Brain pericyte (primary cell): Measurements from ENCODE around the gene DHX8.
"Not testable (repeated sequence)": the region's sequence is repeated elsewhere in the genome, so short reads cannot be mapped to it uniquely, and the experiment has no call there.

ENCODE experiments used
- DNase-seq: peaks from one replicate; pipeline ENCODE4 v3.0.0-alpha.2; 2012; ENCODE audit warnings: low read depth, low spot score

Gene DHX8

DNA sequence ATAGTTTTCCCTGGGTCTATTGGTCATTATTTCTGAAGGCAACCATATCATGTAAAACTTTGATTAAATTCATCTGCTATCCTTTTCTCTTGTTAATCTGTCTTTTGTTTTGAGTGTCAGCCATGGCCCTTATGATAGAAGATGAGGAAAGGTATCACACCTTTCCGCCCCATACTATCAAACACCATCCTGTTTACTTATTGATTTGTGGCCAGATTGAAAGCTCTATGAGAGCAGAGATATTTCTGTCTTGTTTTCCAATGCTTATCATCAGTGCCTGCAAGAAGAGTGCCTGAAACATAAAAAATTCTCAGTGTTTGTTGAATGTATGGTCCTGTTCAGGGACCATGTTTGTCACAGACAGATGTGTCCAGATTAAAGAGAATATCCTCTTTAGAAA is 22.6 kb upstream of the DHX8 start:
- DNase-seq = no peak

DNA sequence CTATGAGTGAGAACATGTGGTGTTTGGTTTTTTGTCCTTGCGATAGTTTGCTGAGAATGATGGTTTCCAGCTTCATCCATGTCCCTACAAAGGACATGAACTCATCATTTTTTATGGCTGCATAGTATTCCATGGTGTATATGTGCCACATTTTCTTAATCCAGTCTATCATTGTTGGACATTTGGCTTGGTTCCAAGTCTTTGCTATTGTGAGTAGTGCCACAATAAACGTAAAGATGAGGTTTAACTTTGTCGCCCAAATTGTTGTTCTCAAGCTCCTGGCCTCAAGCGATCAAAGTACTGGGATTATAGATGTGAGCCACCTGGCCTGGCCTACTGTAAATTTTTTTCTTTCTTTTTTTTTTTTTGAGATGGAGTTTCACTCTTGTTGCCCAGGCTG is 21.2 kb upstream of the DHX8 start:
- DNase-seq = not testable (repeated sequence)

DNA sequence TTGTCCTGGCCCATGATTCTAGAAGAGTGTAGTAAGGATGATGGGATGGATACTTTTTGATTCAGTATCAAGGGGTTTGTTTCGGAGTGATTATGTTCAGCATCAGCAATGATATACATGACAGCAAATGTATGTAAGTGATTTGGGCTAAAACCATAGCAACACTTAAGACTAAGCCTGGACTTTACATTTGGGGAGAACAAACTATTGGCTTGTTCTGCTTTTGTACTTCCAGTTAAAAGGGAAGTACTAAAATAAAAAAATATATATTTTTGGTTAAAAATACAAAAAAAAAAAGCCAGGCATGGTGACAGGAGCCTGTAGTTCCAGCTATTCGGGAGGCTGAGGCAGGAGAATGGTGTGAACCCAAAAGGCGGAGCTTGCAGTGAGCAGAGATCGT is 20.5 kb upstream of the DHX8 start:
- no peak for DNase-seq

DNA sequence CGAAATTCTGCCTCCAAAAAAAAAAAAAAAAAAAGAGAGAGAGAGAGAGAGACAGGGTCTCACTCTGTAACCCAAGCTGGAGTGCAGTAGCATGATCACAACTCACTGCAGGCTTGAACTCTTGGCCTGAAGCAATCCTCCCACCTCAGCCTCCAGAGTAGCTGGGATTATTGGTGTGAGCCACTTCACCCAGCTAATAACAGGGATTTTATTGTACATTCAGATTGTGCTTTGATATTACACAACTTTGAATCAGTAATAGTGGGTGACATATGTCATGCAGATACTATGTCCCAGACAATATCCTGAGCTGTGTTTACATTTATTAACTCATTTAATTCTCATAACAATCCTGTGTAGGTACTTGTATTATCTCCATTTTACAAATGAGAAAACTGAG is 19.7 kb upstream of the DHX8 start:
- DNase-seq = no peak

DNA sequence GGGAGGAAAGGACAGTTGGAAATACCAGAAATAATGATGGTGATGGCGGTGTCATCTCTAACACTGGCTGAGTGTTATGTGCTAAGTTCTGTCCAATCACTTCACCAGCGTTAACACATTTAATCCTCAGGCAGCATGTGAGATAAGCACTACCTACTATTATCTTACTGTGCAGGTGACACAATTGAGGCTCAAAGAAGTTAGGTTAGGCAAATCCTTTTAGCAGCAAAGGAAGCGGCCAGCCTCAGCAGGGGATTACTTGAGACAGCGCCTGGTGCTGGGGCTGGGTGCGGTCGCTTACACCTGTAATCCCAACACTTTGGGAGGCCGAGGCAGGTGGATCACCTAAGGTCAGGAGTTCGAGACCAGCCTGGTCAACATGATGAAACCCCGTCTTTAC is 18.7 kb upstream of the DHX8 start:
- no peak for DNase-seq

DNA sequence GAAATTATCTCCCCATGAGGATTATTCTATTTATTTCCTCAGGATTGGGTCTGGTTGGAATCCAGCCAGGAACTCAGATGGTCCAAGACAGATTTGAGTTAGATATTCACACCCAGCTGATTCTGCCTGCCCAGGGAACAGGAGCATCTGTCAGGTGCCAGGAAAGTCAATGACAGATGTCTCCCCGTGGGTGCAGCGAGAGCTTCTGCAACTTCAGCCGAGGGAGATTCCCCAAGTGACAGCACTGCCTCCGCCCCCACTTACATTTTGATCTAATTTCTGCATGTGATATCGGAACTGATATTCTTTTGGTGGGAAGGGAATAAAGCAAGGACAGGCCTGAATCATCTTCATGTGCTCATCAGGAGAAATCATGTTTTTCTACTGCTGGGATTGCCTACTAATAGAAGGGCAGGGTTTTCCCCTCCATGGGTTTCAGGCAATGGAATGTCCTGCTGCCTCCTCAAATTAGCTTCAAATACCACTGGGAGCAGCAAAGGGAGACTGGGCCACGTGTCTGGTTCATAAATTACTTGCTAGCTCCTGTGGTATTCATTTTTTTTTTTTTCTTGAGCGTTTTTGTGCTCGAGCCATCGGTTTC is 15.7 kb upstream of the DHX8 start:
- no peak for DNase-seq

DNA sequence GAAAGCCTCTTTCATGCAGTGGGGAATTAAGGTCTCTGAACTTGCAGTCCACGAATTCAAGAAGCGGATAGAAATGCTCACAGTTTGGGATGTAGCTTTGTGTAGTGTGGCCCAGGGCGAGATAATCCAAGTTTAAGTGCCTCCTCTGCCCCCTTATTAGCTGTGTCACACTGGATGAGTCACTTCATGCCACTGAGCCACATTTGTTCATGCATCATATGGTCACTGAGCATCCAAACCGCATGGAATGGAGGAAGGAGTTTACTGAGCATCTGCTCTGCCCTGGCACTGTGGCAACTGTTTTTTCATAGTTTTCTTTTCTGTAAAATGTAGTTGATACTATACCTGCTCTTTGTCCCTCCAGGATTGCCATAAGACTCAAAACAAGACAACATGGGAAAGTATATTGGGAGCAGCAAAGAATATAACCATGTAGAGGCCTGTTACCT is 15.1 kb upstream of the DHX8 start:
- DNase-seq = no peak

DNA sequence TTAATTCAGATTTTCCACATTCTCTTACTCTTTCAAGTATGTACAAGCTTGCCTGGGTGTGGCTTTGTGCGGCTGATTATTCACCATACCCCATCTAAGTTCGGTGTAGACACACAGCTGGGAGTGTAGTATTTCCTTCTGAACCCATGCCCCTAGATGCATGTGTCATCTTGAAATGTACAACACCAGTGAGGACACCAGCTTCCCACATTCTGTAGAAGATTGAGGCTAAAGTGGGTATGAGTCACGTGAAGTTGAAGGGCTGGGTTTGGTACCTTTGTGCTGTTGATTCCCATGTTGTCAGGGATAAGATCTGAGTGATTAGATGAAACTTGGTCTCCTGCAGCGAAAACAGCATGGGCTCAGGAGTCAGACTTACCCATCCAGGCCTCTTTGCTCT is 14.6 kb upstream of the DHX8 start:
- DNase-seq = no peak

DNA sequence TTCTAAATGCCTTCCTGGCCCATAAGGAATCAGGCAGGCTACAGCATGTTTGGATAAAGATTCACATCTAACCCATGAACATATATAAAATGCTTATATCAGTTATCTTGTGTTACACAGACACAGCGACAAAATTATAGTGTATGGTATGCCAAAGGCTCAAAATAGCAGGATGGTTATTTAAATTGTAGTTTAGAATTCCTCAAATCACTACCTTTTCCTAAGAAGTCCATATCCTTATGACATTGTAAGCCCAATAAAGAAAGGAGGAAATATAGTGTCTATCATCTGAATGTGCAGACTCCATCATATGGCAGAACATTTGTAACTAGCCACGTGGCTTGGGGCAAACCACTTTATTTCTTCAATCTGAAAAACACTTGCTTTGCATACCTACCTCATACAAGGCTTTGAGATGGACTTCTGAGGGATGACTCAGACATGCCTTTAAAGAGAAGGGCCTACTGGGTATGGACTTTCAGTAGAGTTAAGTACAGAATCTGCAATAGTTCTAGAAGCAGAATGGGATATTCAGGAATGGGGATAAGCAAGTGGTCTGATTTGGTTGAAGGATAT is 12.1 kb upstream of the DHX8 start:
- DNase-seq = no peak

DNA sequence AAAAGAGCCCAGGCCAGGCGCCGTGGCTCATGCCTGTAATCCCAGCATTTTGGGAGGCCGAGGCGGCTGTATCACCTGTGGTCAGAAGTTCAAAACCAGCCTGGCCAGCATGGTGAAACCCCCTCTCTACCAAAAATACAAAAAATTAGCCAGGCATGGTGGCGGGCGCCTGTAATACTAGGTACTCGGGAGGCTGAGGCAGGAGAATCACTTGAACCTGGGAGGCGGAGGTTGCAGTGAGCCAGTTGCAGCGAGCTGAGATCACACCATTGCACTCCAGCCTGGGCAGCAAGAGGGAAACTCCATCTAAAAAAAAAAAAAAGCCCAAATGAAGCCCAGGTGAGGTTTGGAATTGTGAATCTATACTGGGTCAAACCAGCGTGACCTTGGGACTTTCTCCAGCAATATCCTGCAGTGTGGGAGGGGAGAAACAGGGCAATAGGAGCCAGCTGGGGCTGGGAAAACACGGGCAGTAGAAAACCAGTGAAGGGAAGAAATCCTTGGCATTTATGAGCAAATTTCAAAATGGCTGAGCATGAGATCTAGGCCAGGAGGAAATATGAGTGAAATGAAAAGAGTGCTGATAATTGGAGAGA is 8.2 kb upstream of the DHX8 start:
- DNase-seq = no peak

DNA sequence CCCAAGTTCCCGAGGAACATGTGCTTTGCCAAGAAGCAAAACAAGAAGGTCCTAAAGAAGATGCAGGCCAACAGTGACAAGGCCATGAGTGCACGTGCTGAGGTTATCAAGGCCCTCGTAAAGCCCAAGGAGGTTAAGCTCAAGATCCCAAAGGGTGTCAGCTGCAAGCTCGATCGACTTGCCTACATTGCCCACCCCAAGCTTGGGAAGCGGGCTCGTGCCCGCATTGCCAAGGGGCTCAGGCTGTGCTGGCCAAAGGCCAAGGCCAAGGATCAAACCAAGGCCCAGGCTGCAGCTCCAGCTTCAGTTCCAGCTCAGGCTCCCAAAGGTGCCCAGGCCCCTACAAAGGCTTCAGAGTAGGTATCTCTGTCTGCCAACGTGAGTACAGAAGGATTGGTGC is 7.5 kb upstream of the DHX8 start:
- not testable (repeated sequence) for DNase-seq

DNA sequence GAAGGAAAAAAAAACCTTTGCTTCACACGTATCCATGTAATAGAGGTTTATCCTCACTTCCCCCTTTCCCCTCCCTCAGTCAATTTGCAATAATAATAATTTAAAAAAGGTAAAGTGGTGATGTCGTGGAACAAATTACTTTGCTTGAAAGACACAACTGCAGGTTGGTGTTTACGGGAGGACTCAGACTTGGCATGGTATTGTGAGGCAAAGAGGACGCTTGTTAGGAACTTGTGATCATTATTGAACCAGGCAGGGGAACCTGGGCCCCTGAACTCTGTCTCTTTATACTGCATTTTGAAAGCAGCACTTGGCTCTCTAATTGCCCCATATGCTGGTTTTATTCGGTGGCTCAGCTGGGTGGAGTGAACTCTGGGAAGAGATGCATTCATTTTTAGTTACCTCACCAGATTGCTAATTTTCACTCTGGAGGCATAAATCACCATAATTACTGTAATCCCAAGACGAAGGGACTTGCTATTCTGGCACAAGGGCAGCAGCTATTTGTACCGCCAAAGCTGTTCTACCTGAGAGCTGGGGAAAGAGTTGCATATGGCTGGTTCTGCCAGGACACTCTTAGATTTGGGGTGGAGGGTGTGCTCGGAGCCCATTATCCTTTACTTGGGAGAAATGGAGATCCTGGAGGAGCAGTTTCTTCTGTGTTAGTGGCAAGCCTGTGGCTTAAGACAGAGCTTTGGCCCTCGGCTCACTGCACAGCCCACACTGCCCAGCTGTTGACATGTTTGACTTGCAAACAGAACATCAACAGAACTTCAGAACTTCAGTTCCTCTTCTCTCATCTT is 5.7 kb upstream of the DHX8 start:
- no peak for DNase-seq

DNA sequence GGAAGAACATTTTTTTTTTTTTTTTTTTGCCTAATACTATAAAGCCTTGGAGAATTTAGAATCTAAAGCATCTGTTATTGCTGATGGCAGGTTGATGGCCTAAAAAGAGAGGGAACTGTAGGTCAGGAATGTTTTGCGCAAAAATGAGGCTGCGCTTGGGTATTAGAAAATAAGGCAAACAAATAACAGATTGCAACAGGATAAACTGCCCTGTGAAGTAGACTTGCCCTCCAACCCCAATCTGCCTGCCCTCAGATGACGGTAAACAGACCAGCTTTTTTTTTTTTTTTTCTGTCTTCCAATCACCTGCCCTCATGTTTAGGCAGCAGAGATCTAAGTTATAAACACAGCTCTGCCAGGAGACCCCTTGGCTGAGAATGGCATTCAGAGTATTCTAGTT is 3.8 kb upstream of the DHX8 start:
- no peak for DNase-seq

DNA sequence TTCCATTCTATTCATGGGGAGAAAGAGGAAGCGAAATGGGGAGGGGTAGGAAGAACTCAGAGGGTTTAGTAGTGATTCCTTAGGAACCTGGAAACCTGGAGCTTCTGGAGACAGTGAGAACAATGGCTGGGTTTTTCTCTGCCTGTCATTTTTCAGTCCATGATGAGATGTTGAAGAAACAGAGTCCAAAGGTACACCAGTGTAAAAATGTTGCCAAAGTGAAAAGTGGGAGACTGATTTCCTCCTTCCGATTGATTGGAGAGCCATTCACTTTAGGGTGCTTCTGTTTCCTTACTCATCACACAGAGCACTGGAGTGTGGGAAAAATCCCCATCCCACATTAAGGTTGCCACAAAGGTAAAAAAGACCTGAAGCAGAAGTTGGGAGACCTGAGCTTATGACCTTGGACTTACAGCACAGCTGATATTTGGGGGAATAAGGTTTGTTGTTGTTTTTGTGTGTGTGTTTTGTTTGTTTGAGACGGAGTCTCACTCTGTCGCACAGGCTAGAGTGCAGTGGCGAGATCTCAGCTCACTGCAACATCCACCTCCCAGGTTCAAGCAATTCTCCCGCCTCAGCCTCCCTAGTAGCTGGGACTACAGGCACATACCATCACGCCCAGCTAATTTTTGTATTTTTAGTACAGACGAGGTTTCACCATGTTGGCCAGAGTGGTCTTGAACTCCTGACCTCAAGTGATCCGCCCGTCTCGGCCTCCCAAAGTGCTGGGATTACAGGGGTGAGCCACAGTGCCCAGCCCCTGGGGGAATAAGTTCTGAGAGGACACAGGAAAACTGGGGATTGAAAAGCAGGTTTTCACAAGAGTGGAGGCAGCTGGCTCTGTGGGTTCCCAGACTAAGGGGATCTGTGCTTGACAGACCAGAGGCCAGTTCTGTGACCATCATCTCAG is 1.4 kb upstream of the DHX8 start:
- DNase-seq = no peak

DNA sequence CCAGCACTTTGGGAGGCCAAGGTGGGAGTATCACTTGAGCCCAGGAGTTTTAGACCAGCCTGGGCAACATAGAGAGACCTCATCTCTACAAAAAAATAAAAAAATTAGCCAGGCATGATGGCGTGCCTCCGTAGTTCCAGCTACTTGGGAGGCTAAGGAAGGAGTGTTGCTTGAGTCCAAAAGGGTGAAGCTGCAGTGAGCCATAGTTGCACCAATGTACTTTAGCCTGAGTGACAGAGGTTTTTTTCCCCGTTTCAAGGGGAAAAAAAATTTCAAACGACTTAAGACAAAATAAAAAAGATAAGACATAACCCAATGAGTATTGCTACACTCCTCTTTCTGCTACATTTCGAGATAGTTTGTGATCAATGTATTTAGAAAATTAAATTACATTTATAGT is 6.8 kb downstream of the DHX8 start:
- no peak for DNase-seq

DNA sequence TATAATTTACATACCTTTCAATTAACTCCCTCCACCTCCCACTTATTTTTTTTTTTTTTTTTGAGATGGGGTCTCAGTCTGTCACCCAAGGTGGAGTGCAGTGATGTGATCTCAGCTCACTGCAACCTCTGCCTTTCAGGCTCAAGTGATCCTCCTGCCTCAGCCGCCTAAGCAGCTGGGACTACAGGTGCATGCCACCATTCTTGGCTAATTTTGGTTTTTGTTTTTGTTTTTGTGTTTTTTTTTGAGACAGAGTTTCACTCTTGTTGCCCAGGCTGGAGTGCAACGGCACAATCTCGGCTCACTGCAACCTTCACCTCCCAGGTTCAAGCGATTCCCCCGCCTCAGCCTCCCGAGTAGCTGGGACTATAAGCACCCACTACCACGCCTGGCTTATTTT is 25.7 kb downstream of the DHX8 start:
- DNase-seq = not testable (repeated sequence)

DNA sequence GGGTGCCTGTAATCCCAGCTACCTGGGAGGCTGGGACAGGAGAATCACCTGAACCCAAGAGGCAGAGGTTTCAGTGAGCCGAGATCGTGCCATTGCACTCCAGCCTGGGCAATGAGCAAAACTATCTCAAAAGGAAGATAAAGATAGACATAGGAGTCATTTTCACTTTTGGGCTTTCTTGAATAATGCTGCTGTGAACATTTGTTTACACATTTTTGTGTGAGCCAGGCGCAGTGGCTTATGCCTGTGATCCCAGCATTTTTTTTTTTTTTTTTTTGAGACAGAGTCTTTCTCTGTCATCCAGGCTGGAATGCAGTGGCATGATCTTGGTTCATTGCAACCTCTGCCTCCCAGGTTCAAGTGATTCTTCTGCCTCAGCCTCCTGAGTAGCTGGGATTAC is 27.4 kb downstream of the DHX8 start:
- not testable (repeated sequence) for DNase-seq

DNA sequence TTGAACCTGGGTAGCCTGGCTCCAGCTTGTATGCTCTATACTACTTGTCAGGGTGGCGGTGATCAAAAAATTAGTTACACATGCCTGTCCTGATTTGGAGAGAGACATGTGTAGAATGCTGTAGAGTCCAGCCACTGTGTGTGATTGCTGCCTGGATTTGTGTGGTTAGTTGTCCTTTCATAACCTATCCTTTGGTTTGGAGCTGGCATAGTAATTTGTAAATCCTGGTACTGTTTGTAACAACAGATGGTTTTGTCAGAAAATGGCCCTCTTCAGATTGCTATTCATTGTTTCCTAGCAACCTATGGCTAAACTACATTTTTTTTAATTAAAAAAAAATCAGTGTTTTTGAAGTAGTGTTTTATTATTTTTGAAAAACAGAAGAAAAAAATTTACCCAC is 31.9 kb downstream of the DHX8 start:
- DNase-seq = no peak

DNA sequence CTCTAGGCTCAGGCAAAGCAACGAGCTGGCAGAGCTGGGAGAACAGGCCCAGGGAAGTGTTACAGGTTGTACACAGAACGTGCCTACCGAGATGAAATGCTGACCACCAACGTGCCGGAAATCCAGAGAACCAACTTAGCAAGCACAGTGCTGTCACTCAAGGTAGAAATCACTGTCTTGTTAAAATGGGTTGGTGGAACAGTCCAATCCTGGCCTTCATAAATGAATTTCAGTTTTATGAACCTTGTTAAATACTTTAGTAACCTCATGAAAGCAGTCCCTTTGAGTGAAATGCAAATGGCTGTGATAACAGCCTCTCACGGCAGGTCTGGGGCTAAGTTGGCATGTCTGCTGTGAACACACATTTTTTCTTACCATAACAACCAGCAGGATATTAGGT is 33.4 kb downstream of the DHX8 start:
- no peak for DNase-seq

DNA sequence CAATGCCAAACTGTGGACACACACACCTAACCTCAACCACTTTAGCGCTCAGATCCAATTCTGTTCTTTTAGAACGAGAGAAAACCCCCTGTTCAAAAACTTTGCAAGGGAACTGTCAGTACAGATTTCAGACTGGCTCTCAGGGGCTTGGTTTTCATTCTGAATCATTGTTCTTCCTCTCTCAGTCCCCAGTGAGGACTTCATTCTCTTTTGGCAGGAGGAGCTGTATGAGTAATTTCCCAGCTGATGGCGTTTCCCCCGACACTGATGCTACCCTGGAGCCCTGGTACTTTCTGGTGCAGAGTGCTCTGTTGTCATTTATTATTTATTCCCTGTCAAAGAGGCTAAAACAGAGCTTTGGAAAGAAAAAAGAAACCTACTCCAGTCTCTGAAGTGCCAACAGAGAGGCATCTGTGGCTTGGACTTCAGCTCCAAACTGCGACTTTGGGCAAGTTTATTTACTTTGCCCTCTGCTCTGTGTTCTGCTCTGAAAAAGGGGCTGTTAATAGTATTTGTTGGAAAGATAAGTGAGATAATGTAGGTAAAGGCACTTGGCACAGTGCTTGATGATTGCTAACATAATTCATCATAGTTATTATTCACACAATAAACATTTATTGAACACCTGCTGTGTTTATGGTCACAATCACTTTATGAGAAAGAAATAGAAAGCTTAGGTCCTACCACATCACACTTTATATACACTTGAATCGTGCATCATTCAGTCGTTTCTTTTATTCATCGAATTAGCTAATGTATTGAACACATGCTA is 34.0 kb downstream of the DHX8 start:
- no peak for DNase-seq

DNA sequence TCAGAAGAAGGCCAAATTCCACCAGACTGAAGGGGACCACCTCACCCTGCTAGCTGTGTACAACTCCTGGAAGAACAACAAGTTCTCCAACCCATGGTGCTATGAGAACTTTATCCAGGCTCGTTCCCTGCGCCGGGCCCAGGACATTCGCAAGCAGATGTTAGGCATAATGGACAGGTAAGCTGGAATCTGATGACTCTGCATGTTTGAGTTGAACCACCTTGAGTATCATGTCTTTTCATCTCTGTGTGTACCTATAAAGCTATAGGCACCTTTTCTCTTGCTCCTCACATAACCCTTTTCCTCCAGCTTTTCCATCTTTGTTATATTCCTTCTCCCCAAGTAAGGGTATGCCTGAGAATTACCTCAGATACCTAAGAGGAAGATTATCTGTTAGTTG is 37.6 kb downstream of the DHX8 start:
- no peak for DNase-seq
